K562 (cell line): ENCODE measurements around the gene AUNIP. TPM values are rescaled to one million over a fixed set of nuclear protein-coding genes. Genes with fewer than 3 reads are reported as not detected.

Experiments used
- ATAC-seq: fragments of 200-7000 bp; cut with Tn5 transposase; 3 replicates; pipeline ENCODE4 v1.9.1; 2020; ENCODE audit warnings: moderate library complexity
- BruUV-seq: library from RNA; stranded (reverse); fragments of 400-500 nt; replicated peaks from 2 replicates; lab custom pipeline; 2021; lab: Mats Ljungman, UMichigan
- CTCF ChIA-PET: fragments of 300-600 bp; formaldehyde crosslinking; extraction: SDS; loops from one replicate; lab custom pipeline; 2021; ENCODE audit warnings: low intra/inter-chr PET ratio; lab: Yijun Ruan, JAX
- POLR2A ChIA-PET: fragments of 300-600, 350-650 bp; sonication (Branson Sonifier 250); formaldehyde crosslinking; extraction: SDS; loops from one replicate; lab custom pipeline; 2021; ENCODE audit warnings: antibody characterized with exemption, inconsistent platforms; lab: Yijun Ruan, JAX
- DNase-seq, 4 experiments: peaks; one replicate each; pipeline versions ENCODE4 v3.0.0 to v3.0.0-alpha.2; 2011 to 2018; ENCODE audit warnings: low spot score in 3 of 4, mixed read lengths in 3 of 4; ENCODE audit errors: extremely low read depth in 1 of 4
- FAIRE-seq: peaks from 2 replicates; lab custom pipeline; 2011; peaks lifted over from hg19 to GRCh38; lab: Jason Lieb, UNC
- H2AFZ ChIP-seq: 2 replicates; pipeline ENCODE4 v1.6.0; 2011; ENCODE audit warnings: low read depth, low read length, control low read depth, inconsistent platforms
- H3K27ac ChIP-seq: fragments of 200-600 bp; 3 replicates; pipeline ENCODE4 v1.8.0; 2011; ENCODE audit warnings: low read depth, mild to moderate bottlenecking, control low read depth, inconsistent platforms, low read length, moderate library complexity, mixed read lengths; ENCODE audit errors: extremely low read depth
- H3K27me3 ChIP-seq, 2 experiments: fragments of 300-600 bp in 1 of 2; 2 replicates in 1 of 2; 3 replicates in 1 of 2; pipeline versions ENCODE4 v1.6.0 to v1.8.0; 2011; ENCODE audit warnings: inconsistent platforms in 2 of 2, low read length in 2 of 2, mild to moderate bottlenecking in 1 of 2, mixed read lengths in 1 of 2, moderate library complexity in 1 of 2; ENCODE audit not compliant: control insufficient read depth in 2 of 2, insufficient read depth in 2 of 2
- H3K36me3 ChIP-seq: fragments of 300-600 bp; 3 replicates; pipeline ENCODE4 v1.8.0; 2011; ENCODE audit warnings: mild to moderate bottlenecking, low read length, inconsistent platforms; ENCODE audit not compliant: control insufficient read depth, insufficient read depth
- H3K4me1 ChIP-seq, 2 experiments: fragments of 200-600 bp in 1 of 2; replicated peaks in 1 of 2; 2 replicates in 1 of 2; 3 replicates in 1 of 2; pipeline versions ENCODE4 v1.5.1 to v1.8.0; 2011; ENCODE audit warnings: inconsistent platforms in 2 of 2, low read length in 2 of 2, mild to moderate bottlenecking in 1 of 2, mixed read lengths in 1 of 2, moderate library complexity in 1 of 2; ENCODE audit not compliant: control insufficient read depth in 2 of 2, insufficient read depth in 2 of 2
- H3K4me2 ChIP-seq: 2 replicates; pipeline ENCODE4 v1.6.1; 2011; ENCODE audit warnings: low read length, control low read depth, inconsistent platforms, mixed read lengths; ENCODE audit not compliant: insufficient read depth
- H3K4me3 ChIP-seq: fragments of 200-600 bp; sonication (generic), shearing (Covaris generic); 2 replicates; pipeline ENCODE4 v1.5.1; 2016; ENCODE audit warnings: control low read depth, inconsistent platforms
- H3K79me2 ChIP-seq: fragments of 200-600 bp; 3 replicates; pipeline ENCODE4 v1.8.0; 2011; ENCODE audit warnings: low read length, inconsistent platforms; ENCODE audit not compliant: control insufficient read depth, insufficient read depth
- H3K9ac ChIP-seq, 2 experiments: 2 replicates each; pipeline versions ENCODE4 v1.6.0 to v1.6.1; 2011; ENCODE audit warnings: low read depth in 2 of 2, low read length in 2 of 2, control low read depth in 1 of 2, inconsistent platforms in 1 of 2, mild to moderate bottlenecking in 1 of 2, mixed read lengths in 1 of 2; ENCODE audit not compliant: insufficient read depth in 1 of 2
- H3K9me1 ChIP-seq: one replicate; pipeline ENCODE4 v1.6.0; 2011; ENCODE audit warnings: inconsistent platforms, mild to moderate bottlenecking, low read length, moderate library complexity; ENCODE audit not compliant: control insufficient read depth, insufficient read depth
- H3K9me3 ChIP-seq: replicated peaks from 2 replicates; pipeline ENCODE4 v1.5.1; 2011; ENCODE audit warnings: low read depth, low read length, inconsistent platforms; ENCODE audit not compliant: control insufficient read depth, insufficient read depth
- H4K20me1 ChIP-seq: replicated peaks from 2 replicates; pipeline ENCODE4 v1.6.1; 2011; ENCODE audit warnings: low read length, inconsistent platforms, mixed read lengths; ENCODE audit not compliant: control insufficient read depth, insufficient read depth
- AFF4 ChIP-seq: sonication (generic); formaldehyde crosslinking; IDR thresholded peaks from 2 replicates; pipeline ENCODE4 v1.8.0; 2023; ENCODE audit warnings: mild to moderate bottlenecking, missing genetic modification reagents
- ARHGAP35 ChIP-seq: fragments of 450-650 bp; IDR thresholded peaks from 2 replicates; pipeline ENCODE4 v1.6.1; 2018; ENCODE audit not compliant: partially characterized antibody
- BMI1 ChIP-seq: fragments of 150-350 bp; IDR thresholded peaks from 2 replicates; pipeline ENCODE4 v1.6.1; 2014; ENCODE audit warnings: low read length
- KDM1A ChIP-seq, 2 experiments: fragments of 450-650 bp; IDR thresholded peaks; 2 replicates each; pipeline ENCODE4 v1.6.1; 2016; ENCODE audit warnings: mild to moderate bottlenecking in 2 of 2
- KDM2B ChIP-seq: fragments of 250-450 bp; sonication (Bioruptor Pico); IDR thresholded peaks from 2 replicates; pipeline ENCODE4 v1.8.0; 2021; ENCODE audit warnings: mild to moderate bottlenecking, moderate library complexity
- SAFB ChIP-seq: fragments of 200-400 bp; formaldehyde crosslinking; IDR thresholded peaks from 2 replicates; pipeline ENCODE4 v1.6.1; 2017; ENCODE audit warnings: low read depth, low read length, borderline replicate concordance
- TOE1 ChIP-seq, 2 experiments: fragments of 450-650 bp in 1 of 2; sonication (generic) in 1 of 2; formaldehyde crosslinking in 1 of 2; IDR thresholded peaks; 2 replicates each; pipeline versions ENCODE4 v1.7.1 to v1.8.0; 2016 to 2022; ENCODE audit warnings: borderline replicate concordance in 2 of 2, mild to moderate bottlenecking in 2 of 2, antibody characterized with exemption in 1 of 2, inconsistent platforms in 1 of 2, low read depth in 1 of 2, missing genetic modification reagents in 1 of 2, moderate library complexity in 1 of 2
- TSHZ1 ChIP-seq: fragments of 250-450 bp; sonication (Bioruptor Pico); IDR thresholded peaks from 2 replicates; pipeline ENCODE4 v1.4.0; 2020; ENCODE audit warnings: mild to moderate bottlenecking, moderate library complexity
- WHSC1 ChIP-seq: IDR thresholded peaks from one replicate; pipeline ENCODE4 v1.6.1; 2012; ENCODE audit warnings: low read length, control low read depth, inconsistent platforms
- ZFX ChIP-seq: sonication (generic); formaldehyde crosslinking; IDR thresholded peaks from 2 replicates; pipeline ENCODE4 v1.8.0; 2022; ENCODE audit warnings: mild to moderate bottlenecking, missing genetic modification reagents, moderate library complexity
- ZZZ3 ChIP-seq: fragments of 450-650 bp; IDR thresholded peaks from 2 replicates; pipeline ENCODE4 v1.6.1; 2016; ENCODE audit warnings: antibody characterized with exemption, mild to moderate bottlenecking, moderate library complexity
- WGBS: fragments of 100-300 bp; shearing (Covaris generic); methylation state at CpG from one replicate; pipeline ENCODE4 v1.1.6; 2016; ENCODE audit warnings: low coverage, mixed read lengths; ENCODE audit not compliant: insufficient coverage; ENCODE audit errors: missing lambda C conversion rate; 5-methylcytosine and 5-hydroxymethylcytosine counted together
- in situ Hi-C: fragments of 300-500 bp; cut with MboI; formaldehyde crosslinking; loops from 4 replicates; pipeline ENCODE4 v1.15.0; 2018; ENCODE audit warnings: inconsistent platforms, mixed read lengths
- intact Hi-C: fragments of 100-400 bp; cut with micrococcal nuclease; formaldehyde crosslinking; loops from 2 replicates; pipeline ENCODE4 v1.14.2; 2022
- polyA plus RNA-seq, 8 experiments: library from polyadenylated mRNA; depleted of rRNA in 4 of 8; stranded (reverse) in 5 of 8; unstranded in 3 of 8; fragments of >200 nt; fragmentation: Nextera tagmentation in 2 of 8; fragmentation: Illumina TruSeq in 1 of 8; extraction: Ambion mirVana in 2 of 8; extraction: Trizol in 1 of 8; gene quantifications; 2 replicates each; pipeline versions ENCODE4 v1.2.1 to v1.2.3, GENCODE V29; 2011 to 2014; ENCODE audit warnings: inconsistent platforms in 1 of 8, missing spikeins in 1 of 8
- total RNA-seq, 7 experiments: library from RNA; depleted of rRNA in 6 of 7; stranded (reverse); fragments of >200 nt in 6 of 7; fragmentation: Illumina TruSeq in 2 of 7; extraction: Trizol in 2 of 7; gene quantifications; 2 replicates each; pipeline versions ENCODE4 v1.2.1 to v1.2.3, GENCODE V29; 2011 to 2021; ENCODE audit warnings: low replicate concordance in 1 of 7

Gene AUNIP
- total and polyA plus RNA-seq, 9 of the 15 experiments (the other 6 are each of a cell fraction or from before 2014, with no cell fraction given): 12.1 to 53.8 (median 47.1) TPM

- Histone ChIP-seq H3K9ac (peak overlapping the region in 1 of 2 experiments; percentile 49; a peak in 1 of 4 replicates), H3K27ac (no peak overlapping the region), H3K36me3 (peaks cover 2% of the 10 kb centered on the region; the same call in 1 of the 3 replicates), H3K4me3 (no peak overlapping the region), H3K4me2 (no peak overlapping the region), H3K9me3 (no peaks in the 10 kb centered on the region), H3K79me2 (no peaks in the 10 kb centered on the region), H2AFZ (no peak overlapping the region), H3K9me1 (no peaks in the 10 kb centered on the region), H4K20me1 (peaks cover 4% of the 10 kb centered on the region; the same call in 1 of the 2 replicates), H3K27me3 (no peaks in the 10 kb centered on the region), H3K4me1 (peaks cover 2 to 50% of the 10 kb centered on the region in 2 experiments; a peak in 3 of 5 replicates)
- no TSS peak for BruUV-seq
- CTCF ChIA-PET: interaction anchor here (0.6 to 1.7 kb wide), 2 partner anchors 187 to 201 kb away, joined by 3 to 14 read pairs; partner anchors contain the start of gene PAFAH2
- in situ Hi-C loops (loop anchor here (10.0 kb wide), 1 partner anchor 406 kb away; no protein-coding TSS in a partner anchor), intact Hi-C loops (loop anchor here (2.0 kb wide), 1 partner anchor 202 kb away; no protein-coding TSS in a partner anchor)
- POLR2A ChIA-PET: interaction anchor here (0.6 to 1.6 kb wide), 3 partner anchors 25 to 208 kb away, joined by 3 read pairs; no protein-coding TSS in a partner anchor
- ATAC-seq (peak; percentile 88), DNase-seq (peak; percentile 80 to 88 (median 84)), FAIRE-seq (peak; percentile 95)
- 27% methylated on average over 19 of the region's 21 CpGs for WGBS
- TF ChIP-seq ZZZ3 (no peak), TOE1 (IDR thresholded peaks at IDR 0.05; ENCODE audit: borderline replicate concordance) (no peak), TOE1 (CRISPR knock-in tag; IDR thresholded peaks at IDR 0.05; ENCODE audit: borderline replicate concordance, low read depth) (no peak), SAFB (no peak), KDM1A (IDR thresholded peaks at IDR 0.05) (no peak), WHSC1 (no peak), ARHGAP35 (no peak), BMI1 (no peak), ZFX (no peak; the same call in 1 of the 2 replicates), AFF4 (CRISPR knock-in tag) (peak; percentile 36; the same call in 1 of the 2 replicates), TSHZ1 (no peak), KDM2B (no peak)
These were observed 48.6 kb downstream of the AUNIP start for GRCh38 chr1:25810341-25811299.
